HL-60 (cell line): ENCODE measurements around the gene ARL14.

ENCODE experiments used
- DNase-seq, 2 experiments: peaks; one replicate each; pipeline ENCODE4 v3.0.0-alpha.2; 2010 to 2020; ENCODE audit warnings: low read depth in 1 of 2, low spot score in 1 of 2
- H3K27ac ChIP-seq: fragments of 250-450 bp; sonication (Bioruptor Pico); replicated peaks from 2 replicates; pipeline ENCODE4 v1.5.1; 2020; ENCODE audit warnings: mild to moderate bottlenecking, moderate library complexity
- H3K27me3 ChIP-seq: fragments of 250-450 bp; sonication (Bioruptor Pico); 2 replicates; pipeline ENCODE4 v1.5.1; 2021; ENCODE audit warnings: mild to moderate bottlenecking, moderate library complexity; ENCODE audit not compliant: insufficient read depth, poor library complexity, severe bottlenecking
- H3K4me3 ChIP-seq: replicated peaks from 2 replicates; pipeline ENCODE4 v1.5.1; 2011; ENCODE audit warnings: mild to moderate bottlenecking, control low read depth, low read length; ENCODE audit not compliant: insufficient read depth
- CTCF ChIP-seq: IDR thresholded peaks from one replicate; pipeline ENCODE4 v1.5.1; 2011; ENCODE audit warnings: low read length, control low read depth, inconsistent platforms; ENCODE audit not compliant: insufficient read depth
- GABPA ChIP-seq: IDR thresholded peaks from 2 replicates; pipeline ENCODE4 v1.6.1; 2012; ENCODE audit warnings: low read depth
- POLR2AphosphoS5 ChIP-seq: IDR thresholded peaks from 2 replicates; pipeline ENCODE4 v1.6.1; 2012; ENCODE audit warnings: low read depth
- REST ChIP-seq: IDR thresholded peaks from 2 replicates; pipeline ENCODE4 v1.6.1; 2012; ENCODE audit warnings: low read depth; ENCODE audit not compliant: insufficient replicate concordance
- SPI1 ChIP-seq: IDR thresholded peaks from 2 replicates; pipeline ENCODE4 v1.6.1; 2012; ENCODE audit warnings: low read depth, mild to moderate bottlenecking, borderline replicate concordance

Gene ARL14

DNA sequence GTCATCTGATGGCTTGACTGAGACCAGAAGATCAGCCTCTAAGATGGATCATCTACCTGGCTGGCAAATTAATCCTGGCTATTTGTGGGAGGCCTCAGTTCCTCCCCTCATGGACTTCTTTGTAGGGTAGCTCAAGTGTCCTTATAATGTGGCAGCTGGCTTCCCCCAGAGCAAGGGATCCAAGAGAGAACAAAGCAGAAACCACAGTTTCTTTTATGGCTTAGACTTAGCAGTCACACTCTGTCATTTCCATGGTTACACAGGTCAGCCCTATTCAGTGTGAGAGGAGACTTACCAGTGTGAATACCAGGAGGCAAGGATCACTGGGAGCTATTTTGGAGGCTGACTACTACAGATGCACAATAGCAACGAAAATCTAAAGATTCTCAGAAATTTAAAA lies 15.3 kb upstream of the ARL14 start:
- Histone ChIP-seq H3K27me3 (no peaks in the 10 kb centered on the region), H3K27ac (no peak overlapping the region), H3K4me3 (no peak overlapping the region)
- no peak for TF ChIP-seq SPI1
- TF ChIP-seq POLR2AphosphoS5 = no peak
- no peak for TF ChIP-seq CTCF
- no peak for TF ChIP-seq GABPA
- no peak for TF ChIP-seq REST
- DNase-seq = no peak

- TF ChIP-seq CTCF = no peak
- TF ChIP-seq POLR2AphosphoS5 = no peak
- no peak for TF ChIP-seq SPI1
- no peak for TF ChIP-seq REST
- TF ChIP-seq GABPA = no peak
- no peaks in the 10 kb centered on the region for H3K27me3 ChIP-seq
- DNase-seq = no peak
- H3K27ac ChIP-seq = no peak overlapping the region
- no peak overlapping the region for H3K4me3 ChIP-seq
Measured at GRCh38 chr3:160665231-160665630, 11.7 kb upstream of the ARL14 start.

- DNase-seq = no peak
- H3K27ac ChIP-seq = no peak overlapping the region
- TF ChIP-seq CTCF = no peak
- TF ChIP-seq GABPA = no peak
- no peak for TF ChIP-seq REST
- 0 out of 2 replicates have a peak, but pooled peaks have one; percentile 1 for TF ChIP-seq SPI1
- no peak for TF ChIP-seq POLR2AphosphoS5
- H3K27me3 ChIP-seq = no peaks in the 10 kb centered on the region
- no peak overlapping the region for H3K4me3 ChIP-seq
Measured at GRCh38 chr3:160665784-160666526, 11.0 kb upstream of the ARL14 start.
